Lung (tissue), 12 donors: ENCODE results near the gene STAB1. TPM values are rescaled to one million over a fixed set of nuclear protein-coding genes. Genes with fewer than 3 reads are reported as not detected.

Experiments used
- ATAC-seq: fragments of 200-7000 bp; cut with Tn5 transposase; one replicate; pipeline ENCODE4 v1.9.1; 2020; ENCODE audit warnings: moderate number of reproducible peaks; ENCODE audit not compliant: insufficient read depth, low FRiP score
- DNase-seq, 3 donors: peaks; one replicate each; pipeline ENCODE4 v3.0.0-alpha.2; 2013 to 2017
- H3K27ac ChIP-seq, 2 donors: one replicate each; pipeline ENCODE4 v1.5.1; 2013; ENCODE audit warnings: mild to moderate bottlenecking in 2 of 2, moderate library complexity in 2 of 2, control low read depth in 1 of 2, inconsistent platforms in 1 of 2, low read depth in 1 of 2, low read length in 1 of 2
- H3K27me3 ChIP-seq, 3 donors: one replicate each; pipeline ENCODE4 v1.5.1; 2013; ENCODE audit warnings: low read length in 2 of 3; ENCODE audit not compliant: control insufficient read depth in 3 of 3, insufficient read depth in 3 of 3
- H3K36me3 ChIP-seq, 4 donors: one replicate each; pipeline ENCODE4 v1.5.1; 2013; ENCODE audit warnings: low read length in 4 of 4, mild to moderate bottlenecking in 1 of 4, moderate library complexity in 1 of 4; ENCODE audit not compliant: control insufficient read depth in 4 of 4, insufficient read depth in 4 of 4
- H3K4me1 ChIP-seq, 5 donors: one replicate each; pipeline ENCODE4 v1.5.1; 2013; ENCODE audit warnings: low read length in 5 of 5, mild to moderate bottlenecking in 2 of 5, moderate library complexity in 1 of 5; ENCODE audit not compliant: control insufficient read depth in 5 of 5, insufficient read depth in 5 of 5
- H3K4me3 ChIP-seq: one replicate; pipeline ENCODE4 v1.5.1; 2013; ENCODE audit warnings: mild to moderate bottlenecking, control low read depth, moderate library complexity
- H3K9ac ChIP-seq, 2 donors: one replicate each; pipeline ENCODE4 v1.5.1; 2013; ENCODE audit warnings: low read length in 2 of 2, control low read depth in 1 of 2; ENCODE audit not compliant: insufficient read depth in 1 of 2
- H3K9me3 ChIP-seq, 4 donors: one replicate each; pipeline ENCODE4 v1.5.1; 2013; ENCODE audit warnings: low read length in 3 of 4, mild to moderate bottlenecking in 1 of 4, moderate library complexity in 1 of 4; ENCODE audit not compliant: control insufficient read depth in 4 of 4, insufficient read depth in 3 of 4
- WGBS, 2 donors: extraction: QIAGEN DNeasy Blood & Tissue Kit; methylation state at CpG; one replicate each; pipeline ENCODE4 v1.1.7; 2013; 5-methylcytosine and 5-hydroxymethylcytosine counted together
- polyA plus RNA-seq, 2 donors: library from polyadenylated mRNA; stranded (reverse); fragments of 200-250 nt; gene quantifications; one replicate each; pipeline ENCODE4 v1.2.1, GENCODE V29; 2013
- total RNA-seq, 2 donors: library from RNA; depleted of rRNA in 1 of 2; stranded (reverse); fragments of >200 nt in 1 of 2; gene quantifications; one replicate each; pipeline ENCODE4 v1.2.1, GENCODE V29; 2014 to 2021
- TF ChIP-seq, protein P1 (sequence below): IDR thresholded peaks from 2 replicates; pipeline ENCODE4 v1.5.1; 2012; ENCODE audit warnings: mild to moderate bottlenecking; ENCODE audit errors: control extremely low read depth, extremely low read depth
- donor health status: control.
- donor health status: control.
- donor health status: Bipolar disorder and iron deficiency.
- donor health status: healthy.
- donor health status: DM: yes; HTN: yes; CAD: no.

The STAB1 gene
- total and polyA plus RNA-seq, 4 donors, result 53.1 to 220 (median 193) TPM

GRCh38 chr3:52468336-52468735 is 26.8 kb upstream of the STAB1 start:
- peak overlapping the region in 1 of 2 donors; percentile 30 for H3K27ac ChIP-seq
- H3K27me3 ChIP-seq, result no peaks in the 10 kb centered on the region
- TF ChIP-seq, protein P1, sequence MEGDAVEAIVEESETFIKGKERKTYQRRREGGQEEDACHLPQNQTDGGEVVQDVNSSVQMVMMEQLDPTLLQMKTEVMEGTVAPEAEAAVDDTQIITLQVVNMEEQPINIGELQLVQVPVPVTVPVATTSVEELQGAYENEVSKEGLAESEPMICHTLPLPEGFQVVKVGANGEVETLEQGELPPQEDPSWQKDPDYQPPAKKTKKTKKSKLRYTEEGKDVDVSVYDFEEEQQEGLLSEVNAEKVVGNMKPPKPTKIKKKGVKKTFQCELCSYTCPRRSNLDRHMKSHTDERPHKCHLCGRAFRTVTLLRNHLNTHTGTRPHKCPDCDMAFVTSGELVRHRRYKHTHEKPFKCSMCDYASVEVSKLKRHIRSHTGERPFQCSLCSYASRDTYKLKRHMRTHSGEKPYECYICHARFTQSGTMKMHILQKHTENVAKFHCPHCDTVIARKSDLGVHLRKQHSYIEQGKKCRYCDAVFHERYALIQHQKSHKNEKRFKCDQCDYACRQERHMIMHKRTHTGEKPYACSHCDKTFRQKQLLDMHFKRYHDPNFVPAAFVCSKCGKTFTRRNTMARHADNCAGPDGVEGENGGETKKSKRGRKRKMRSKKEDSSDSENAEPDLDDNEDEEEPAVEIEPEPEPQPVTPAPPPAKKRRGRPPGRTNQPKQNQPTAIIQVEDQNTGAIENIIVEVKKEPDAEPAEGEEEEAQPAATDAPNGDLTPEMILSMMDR, result no peak
- H3K9ac ChIP-seq, result no peak overlapping the region
- ATAC-seq, result no peak
- no peaks in the 10 kb centered on the region for H3K9me3 ChIP-seq
- no peak for DNase-seq
- peaks cover 4 to 33% (median 22%) of the 10 kb centered on the region in 4 donors for H3K36me3 ChIP-seq
- no peak overlapping the region for H3K4me3 ChIP-seq
- H3K4me1 ChIP-seq, result peaks cover 0 to 13% (median 0%) of the 10 kb centered on the region in 5 donors
- WGBS, 2 donors, result 52 to 53% methylated on average over 9 of the region's 9 CpGs

DNA sequence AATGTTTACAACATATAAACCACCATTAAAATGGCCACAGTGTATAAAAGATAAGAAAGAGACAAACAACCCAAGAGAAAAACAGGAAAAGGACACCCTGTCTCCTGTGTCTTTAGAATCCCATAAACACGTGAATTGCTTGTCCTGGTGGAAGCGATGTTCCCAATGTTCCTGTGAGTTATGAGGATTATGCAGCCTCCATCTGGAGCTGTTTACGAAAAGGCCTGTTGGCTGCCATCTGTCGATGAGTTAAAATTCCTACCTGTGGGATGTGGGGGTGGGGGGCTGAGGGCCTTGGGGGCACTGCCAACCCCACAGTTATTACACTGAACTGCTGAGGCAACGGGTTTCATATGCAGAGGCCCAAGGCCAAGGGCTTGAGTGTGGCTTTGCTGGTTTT is 26.1 kb upstream of the STAB1 start:
- WGBS, 2 donors, result 77 to 84% methylated on average over 5 of the region's 5 CpGs
- Histone ChIP-seq H3K4me1 (peaks cover 0 to 13% (median 0%) of the 10 kb centered on the region in 5 donors), H3K9ac (no peak overlapping the region), H3K36me3 (peaks cover 4 to 40% (median 28%) of the 10 kb centered on the region in 4 donors), H3K4me3 (no peak overlapping the region), H3K27me3 (no peaks in the 10 kb centered on the region), H3K27ac (no peak overlapping the region), H3K9me3 (no peaks in the 10 kb centered on the region)
- ATAC-seq (no peak), DNase-seq (no peak)
- TF ChIP-seq, protein P1, result no peak

- 95 to 99% methylated on average over 4 of the region's 4 CpGs for WGBS, 2 donors
- H3K36me3 ChIP-seq, result peaks cover 7 to 44% (median 33%) of the 10 kb centered on the region in 4 donors
- no peak for ATAC-seq
- peak overlapping the region in 1 of 2 donors; percentile 78 for H3K27ac ChIP-seq
- H3K27me3 ChIP-seq, result no peaks in the 10 kb centered on the region
- H3K4me1 ChIP-seq, result peaks cover 0 to 11% (median 0%) of the 10 kb centered on the region in 5 donors
- no peak for DNase-seq
- no peak overlapping the region for H3K4me3 ChIP-seq
- no peak overlapping the region for H3K9ac ChIP-seq
- H3K9me3 ChIP-seq, result no peaks in the 10 kb centered on the region
- TF ChIP-seq, protein P1, result no peak
Measured at GRCh38 chr3:52470920-52471319, 24.2 kb upstream of the STAB1 start.
